Liver (tissue), 3 donors: ENCODE results near the gene CR1L.

Experiments
- ATF3 ChIP-seq: IDR thresholded peaks from 2 replicates; pipeline ENCODE4 v1.6.1; 2016; ENCODE audit warnings: antibody characterized with exemption
- HNF4G ChIP-seq: IDR thresholded peaks from 2 replicates; pipeline ENCODE4 v1.6.1; 2016; ENCODE audit warnings: antibody characterized with exemption
- JUND ChIP-seq, 2 donors: IDR thresholded peaks; 2 replicates each; pipeline ENCODE4 v1.6.1; 2016; ENCODE audit warnings: antibody characterized with exemption in 2 of 2
- SP1 ChIP-seq: IDR thresholded peaks from 2 replicates; pipeline ENCODE4 v1.6.1; 2018; ENCODE audit warnings: antibody characterized with exemption, mild to moderate bottlenecking
- TF ChIP-seq, protein P1 (sequence below): fragments of 150-350 bp; IDR thresholded peaks from 2 replicates; pipeline ENCODE4 v1.5.1; 2017; ENCODE audit warnings: improper control_type of control experiment, low read depth, low read length; ENCODE audit not compliant: missing input control
- TF ChIP-seq, protein P2 (sequence below): IDR thresholded peaks from 2 replicates; pipeline ENCODE4 v1.6.1; 2016; ENCODE audit warnings: antibody characterized with exemption
- TF ChIP-seq, protein P3 (sequence below): IDR thresholded peaks from 2 replicates; pipeline ENCODE4 v1.6.1; 2016; ENCODE audit warnings: antibody characterized with exemption, mild to moderate bottlenecking
- donor health status: healthy.
- donor health status: healthy.

GRCh38 chr1:207654320-207654719 is 9.4 kb downstream of the CR1L start:
- TF ChIP-seq, protein P1, sequence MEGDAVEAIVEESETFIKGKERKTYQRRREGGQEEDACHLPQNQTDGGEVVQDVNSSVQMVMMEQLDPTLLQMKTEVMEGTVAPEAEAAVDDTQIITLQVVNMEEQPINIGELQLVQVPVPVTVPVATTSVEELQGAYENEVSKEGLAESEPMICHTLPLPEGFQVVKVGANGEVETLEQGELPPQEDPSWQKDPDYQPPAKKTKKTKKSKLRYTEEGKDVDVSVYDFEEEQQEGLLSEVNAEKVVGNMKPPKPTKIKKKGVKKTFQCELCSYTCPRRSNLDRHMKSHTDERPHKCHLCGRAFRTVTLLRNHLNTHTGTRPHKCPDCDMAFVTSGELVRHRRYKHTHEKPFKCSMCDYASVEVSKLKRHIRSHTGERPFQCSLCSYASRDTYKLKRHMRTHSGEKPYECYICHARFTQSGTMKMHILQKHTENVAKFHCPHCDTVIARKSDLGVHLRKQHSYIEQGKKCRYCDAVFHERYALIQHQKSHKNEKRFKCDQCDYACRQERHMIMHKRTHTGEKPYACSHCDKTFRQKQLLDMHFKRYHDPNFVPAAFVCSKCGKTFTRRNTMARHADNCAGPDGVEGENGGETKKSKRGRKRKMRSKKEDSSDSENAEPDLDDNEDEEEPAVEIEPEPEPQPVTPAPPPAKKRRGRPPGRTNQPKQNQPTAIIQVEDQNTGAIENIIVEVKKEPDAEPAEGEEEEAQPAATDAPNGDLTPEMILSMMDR: peak; percentile 26
- TF ChIP-seq, protein P2, sequence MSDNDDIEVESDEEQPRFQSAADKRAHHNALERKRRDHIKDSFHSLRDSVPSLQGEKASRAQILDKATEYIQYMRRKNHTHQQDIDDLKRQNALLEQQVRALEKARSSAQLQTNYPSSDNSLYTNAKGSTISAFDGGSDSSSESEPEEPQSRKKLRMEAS: no peak
- TF ChIP-seq, protein P3, sequence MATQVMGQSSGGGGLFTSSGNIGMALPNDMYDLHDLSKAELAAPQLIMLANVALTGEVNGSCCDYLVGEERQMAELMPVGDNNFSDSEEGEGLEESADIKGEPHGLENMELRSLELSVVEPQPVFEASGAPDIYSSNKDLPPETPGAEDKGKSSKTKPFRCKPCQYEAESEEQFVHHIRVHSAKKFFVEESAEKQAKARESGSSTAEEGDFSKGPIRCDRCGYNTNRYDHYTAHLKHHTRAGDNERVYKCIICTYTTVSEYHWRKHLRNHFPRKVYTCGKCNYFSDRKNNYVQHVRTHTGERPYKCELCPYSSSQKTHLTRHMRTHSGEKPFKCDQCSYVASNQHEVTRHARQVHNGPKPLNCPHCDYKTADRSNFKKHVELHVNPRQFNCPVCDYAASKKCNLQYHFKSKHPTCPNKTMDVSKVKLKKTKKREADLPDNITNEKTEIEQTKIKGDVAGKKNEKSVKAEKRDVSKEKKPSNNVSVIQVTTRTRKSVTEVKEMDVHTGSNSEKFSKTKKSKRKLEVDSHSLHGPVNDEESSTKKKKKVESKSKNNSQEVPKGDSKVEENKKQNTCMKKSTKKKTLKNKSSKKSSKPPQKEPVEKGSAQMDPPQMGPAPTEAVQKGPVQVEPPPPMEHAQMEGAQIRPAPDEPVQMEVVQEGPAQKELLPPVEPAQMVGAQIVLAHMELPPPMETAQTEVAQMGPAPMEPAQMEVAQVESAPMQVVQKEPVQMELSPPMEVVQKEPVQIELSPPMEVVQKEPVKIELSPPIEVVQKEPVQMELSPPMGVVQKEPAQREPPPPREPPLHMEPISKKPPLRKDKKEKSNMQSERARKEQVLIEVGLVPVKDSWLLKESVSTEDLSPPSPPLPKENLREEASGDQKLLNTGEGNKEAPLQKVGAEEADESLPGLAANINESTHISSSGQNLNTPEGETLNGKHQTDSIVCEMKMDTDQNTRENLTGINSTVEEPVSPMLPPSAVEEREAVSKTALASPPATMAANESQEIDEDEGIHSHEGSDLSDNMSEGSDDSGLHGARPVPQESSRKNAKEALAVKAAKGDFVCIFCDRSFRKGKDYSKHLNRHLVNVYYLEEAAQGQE: no peak
- TF ChIP-seq HNF4G (no peak), JUND (IDR thresholded peaks at IDR 0.05) (no peak), ATF3 (no peak), SP1 (no peak)
